GM18499 (cell line): ENCODE measurements around the gene UNK.
"Not testable (repeated sequence)": the region's sequence is repeated elsewhere in the genome, so short reads cannot be mapped to it uniquely, and the experiment has no call there.

ENCODE experiments used
- ATAC-seq: cut with Tn5 transposase; IDR thresholded peaks from one replicate; pipeline ENCODE4 v1.9.1; 2021; ENCODE audit warnings: moderate number of reproducible peaks; ENCODE audit not compliant: insufficient read depth, unreplicated experiment

Gene UNK

GRCh38 chr17:75868730-75869281 lies 84.2 kb downstream of the UNK start:
- ATAC-seq: not testable (repeated sequence)

DNA sequence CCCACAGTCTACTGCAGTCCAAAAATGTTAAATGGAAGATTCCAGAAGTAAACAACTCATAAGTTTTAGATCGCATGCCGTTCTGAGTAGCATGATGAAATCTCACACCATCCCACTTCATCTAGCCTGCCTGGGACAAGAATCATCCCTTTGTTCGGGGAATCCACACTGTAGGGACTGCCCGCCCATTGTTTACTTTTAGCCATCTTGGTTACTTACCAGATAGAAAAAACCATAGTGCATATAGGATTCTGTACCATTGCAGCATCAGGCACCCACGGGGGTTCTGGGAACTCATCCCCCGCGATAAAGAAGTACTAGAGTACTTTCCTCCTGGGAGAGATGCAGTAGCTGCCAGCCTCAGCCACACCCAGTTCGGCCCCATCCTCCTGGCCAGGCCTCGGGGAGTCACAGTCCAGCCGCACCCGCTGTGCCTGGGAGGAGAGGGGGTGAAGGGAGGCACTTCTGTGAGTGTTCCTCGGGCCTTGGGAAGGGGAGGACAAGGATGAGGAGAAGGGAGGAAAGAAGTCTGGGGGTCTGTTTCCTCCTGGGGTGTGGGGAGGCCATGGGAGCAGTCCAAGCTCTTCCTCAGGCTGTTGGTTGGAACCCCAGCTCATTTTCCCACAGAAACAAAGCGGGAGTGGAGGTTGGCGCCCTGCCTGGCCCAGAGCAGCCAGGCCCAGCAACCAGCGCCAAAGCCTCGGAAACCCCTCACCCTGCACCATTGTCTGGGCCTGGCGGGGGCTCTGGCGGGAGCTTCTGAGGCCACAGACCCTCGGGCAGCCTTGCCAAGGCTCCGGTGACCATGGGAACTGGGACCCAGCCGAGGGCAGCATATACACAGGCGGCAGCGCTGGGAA lies 84.9 kb downstream of the UNK start:
- no peak for ATAC-seq

- ATAC-seq: not testable (repeated sequence)
These were observed 85.6 kb downstream of the UNK start for GRCh38 chr17:75870228-75870627.

DNA sequence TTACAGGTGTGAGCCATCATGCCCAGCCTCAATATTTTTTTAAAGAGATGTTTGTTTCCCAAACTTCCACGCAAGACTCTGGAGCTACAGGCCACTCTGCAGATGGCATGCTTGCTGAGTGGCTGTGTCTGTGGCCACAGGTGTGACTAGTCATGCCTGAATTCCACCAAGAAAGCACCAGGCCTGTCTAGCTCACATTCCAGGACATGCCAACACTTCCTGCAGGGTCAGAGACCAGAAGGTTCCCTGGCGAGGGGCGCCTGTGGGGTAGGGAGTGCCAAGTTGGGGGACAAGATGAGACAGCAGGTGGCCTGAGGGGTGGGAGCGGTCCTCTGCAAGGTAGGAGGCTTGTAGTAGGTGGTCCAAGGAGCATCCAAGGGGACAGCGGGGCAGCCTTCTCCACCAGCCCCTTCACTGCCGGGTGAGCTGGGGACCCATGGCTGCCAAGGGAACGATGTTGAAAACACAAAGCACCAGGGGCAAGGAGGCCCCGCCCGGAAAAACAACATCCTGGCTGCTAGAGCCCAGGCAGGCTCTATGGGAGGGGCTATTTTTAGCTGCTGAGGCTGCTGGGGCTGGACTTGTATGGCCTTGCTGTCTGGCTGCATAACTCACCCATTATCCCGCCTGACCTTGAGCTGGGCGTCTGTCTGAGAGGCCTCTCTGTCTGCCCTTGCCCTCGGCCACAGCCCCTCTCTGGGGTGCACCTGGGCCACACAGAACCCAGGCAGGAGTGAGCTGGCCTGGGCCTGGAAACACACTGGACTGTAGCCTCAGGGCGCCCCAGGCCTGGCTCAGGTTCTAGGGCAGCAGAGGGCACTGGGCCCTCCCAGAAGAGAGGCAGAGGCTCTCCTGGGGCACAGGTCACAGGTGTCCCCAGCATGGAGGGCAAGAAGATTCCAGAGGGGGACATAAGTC lies 88.1 kb downstream of the UNK start:
- ATAC-seq: no peak

DNA sequence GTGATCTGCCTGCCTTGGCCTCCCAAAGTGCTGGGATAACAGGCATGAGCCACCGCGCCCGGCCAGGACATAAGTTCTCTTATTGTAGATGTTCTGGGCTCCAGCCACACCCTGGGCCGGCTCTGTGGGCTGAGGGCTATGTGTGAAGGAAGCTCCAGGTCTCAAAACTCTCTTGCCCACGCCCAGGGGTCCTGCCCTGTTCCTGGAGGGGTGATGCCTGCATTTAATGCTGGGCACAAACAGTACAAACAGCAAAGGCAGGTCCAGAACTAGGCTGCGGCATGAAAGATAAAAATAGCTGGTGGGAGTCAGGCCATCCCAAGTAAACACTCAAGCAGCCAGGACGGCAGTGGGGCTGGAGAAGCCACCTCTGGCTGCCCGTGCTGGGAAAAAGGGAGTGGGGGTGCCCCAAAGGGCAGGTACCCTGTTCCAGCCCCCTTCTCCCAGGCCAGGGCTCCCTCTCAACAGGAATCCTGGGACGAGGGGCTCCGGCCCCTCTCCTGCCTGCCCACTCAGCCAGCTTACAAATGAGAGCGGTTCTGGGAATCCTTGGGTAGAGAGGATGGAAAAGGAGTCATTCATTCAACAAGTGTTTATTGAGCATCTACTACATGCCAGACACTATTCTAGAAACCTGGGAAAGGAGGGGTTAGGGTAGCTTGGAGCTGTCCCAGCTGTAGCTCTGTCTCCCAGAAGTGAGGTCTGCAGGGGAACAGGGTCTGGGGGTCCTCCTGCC lies 89.1 kb downstream of the UNK start:
- no peak for ATAC-seq

- ATAC-seq: no peak
These were observed 89.9 kb downstream of the UNK start for GRCh38 chr17:75874323-75875181.
